ENCODE data around the gene PLXNA1.

Gene PLXNA1

GRCh38 chr3:127026036-127026435, 43.1 kb downstream of the PLXNA1 start:
- DNase-seq = no peak

- DNase-seq = no peak
Measured at GRCh38 chr3:127026661-127027060, 43.7 kb downstream of the PLXNA1 start.

DNA sequence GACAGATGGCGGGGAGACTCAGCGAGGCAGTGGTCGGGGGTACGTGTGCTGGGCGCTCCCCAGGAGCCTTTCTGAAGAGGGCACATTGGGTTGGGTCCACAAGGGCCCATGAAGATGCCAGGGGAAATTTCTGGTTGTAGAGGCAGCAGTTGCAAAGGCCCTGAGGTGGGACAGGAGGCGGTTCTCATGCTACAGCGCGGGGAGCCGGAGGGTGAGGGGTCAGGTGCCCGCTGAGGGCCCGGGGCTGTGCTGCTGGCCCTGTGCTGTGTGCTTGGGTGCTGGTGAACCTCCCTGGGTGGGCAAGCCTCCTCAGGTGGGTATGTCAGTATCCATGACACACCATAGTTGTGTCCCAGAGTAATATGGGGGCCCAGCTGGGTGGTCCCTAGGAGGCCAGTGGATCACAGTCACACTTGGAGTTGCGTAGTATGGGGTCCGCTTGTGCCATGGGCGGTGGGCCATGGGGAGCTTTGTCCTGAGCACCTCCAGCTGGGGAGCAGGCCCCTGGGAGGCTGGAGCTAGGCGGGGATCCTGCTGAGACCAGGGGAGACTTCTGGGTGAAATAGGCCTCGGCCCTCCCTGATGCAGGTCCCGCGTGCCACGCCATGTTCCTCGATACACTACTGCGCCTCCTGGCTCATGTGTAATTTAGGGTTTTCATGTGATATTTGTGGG, 44.3 kb downstream of the PLXNA1 start:
- DNase-seq = no peak

GRCh38 chr3:127027811-127028548, 45.1 kb downstream of the PLXNA1 start:
- no peak for DNase-seq

GRCh38 chr3:127028781-127029657, 46.1 kb downstream of the PLXNA1 start:
- DNase-seq = no peak

DNA sequence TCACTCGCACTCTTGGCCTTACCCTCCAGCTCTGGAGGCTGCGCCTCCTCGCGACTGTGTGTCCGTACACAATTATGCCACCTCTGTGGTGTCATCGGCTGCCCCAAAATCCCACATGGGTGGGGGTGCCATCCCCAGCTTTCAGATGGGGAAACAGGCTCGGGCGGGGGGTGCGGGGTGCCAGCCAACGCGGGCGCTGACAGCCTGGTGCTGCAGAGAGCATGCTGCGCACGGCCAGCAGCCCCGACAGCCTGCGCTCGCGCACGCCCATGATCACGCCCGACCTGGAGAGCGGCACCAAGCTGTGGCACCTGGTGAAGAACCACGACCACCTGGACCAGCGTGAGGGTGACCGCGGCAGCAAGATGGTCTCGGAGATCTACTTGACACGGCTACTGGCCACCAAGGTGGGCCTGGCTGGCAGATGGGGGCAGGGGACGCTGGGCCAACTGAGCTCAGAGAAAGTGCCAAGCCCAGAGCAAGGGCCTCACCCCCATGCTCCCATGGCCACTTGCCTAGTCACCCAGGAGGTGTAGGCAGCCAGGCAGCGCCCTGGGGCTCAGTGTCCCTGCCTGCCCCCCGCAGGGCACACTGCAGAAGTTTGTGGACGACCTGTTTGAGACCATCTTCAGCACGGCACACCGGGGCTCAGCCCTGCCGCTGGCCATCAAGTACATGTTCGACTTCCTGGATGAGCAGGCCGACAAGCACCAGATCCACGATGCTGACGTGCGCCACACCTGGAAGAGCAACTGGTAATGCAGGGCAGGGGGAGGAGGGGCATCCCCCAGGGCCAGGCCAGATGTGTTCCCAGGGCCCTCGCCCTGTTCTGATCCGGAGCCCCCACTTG, 47.0 kb downstream of the PLXNA1 start:
- DNase-seq = no peak

DNA sequence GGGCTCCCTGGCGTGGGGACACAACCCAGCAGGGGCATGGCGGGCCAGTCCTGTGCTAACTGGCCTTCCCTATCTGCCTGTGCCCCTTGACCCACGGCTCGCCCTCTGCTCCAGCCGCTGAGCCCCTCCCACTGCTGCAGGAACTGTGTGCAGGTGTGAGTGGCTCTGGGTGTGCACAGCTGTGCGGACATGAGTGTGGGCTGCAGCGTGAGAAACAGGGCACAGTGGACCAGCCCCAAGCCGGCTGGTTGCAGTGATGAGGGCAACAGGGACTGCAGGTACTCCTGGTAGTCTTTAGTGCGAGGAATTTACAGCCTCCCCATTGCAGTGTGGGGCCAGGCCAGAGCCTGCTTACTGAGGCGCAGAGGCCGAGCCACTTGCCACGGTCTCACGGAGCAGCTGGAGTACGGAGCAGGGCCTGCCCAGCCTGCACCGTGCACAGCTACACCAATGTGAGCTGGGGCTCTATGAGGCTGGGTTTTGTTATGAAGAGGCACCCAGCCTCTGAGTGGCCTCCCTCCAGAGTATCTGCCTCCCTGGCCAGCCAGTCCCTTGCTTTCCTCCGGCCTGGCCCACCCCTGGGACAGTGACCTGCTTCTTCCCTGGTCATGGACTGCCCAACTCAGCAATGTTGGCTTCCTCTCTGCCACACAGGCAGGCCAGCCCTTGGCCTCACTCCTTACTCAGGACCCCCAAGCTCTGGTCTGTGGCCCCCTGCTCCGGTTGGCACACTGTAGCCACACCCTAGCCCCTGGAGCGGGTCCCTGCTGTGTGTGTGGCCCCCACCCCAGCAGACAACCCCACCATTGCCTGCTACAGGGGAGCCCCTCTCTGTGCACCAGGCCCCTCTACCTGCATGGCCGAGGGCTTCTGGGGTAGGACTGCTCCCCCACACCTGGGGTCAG, 47.8 kb downstream of the PLXNA1 start:
- DNase-seq = no peak

GRCh38 chr3:127031413-127031810, 48.5 kb downstream of the PLXNA1 start:
- DNase-seq = no peak

DNA sequence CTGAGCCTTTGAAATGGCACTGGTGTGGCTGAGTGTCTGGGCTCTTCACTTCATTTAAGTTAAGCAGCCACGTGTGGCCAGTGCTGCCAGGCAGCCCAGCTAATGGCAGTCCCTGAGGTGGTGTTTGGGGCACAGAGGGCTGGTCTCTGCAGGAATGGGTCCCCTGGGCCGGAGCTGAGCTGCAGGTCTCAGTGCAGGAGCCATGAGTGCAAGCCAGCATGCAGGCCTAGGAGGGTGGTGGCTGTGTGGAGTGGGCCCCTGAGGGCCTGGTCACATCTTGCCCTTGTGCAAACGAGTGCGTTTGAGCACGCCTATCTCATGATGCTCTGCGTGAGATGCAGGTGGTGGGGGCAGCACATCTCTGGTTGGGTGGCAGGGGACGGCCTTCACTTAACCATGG, 48.9 kb downstream of the PLXNA1 start:
- DNase-seq = no peak

DNA sequence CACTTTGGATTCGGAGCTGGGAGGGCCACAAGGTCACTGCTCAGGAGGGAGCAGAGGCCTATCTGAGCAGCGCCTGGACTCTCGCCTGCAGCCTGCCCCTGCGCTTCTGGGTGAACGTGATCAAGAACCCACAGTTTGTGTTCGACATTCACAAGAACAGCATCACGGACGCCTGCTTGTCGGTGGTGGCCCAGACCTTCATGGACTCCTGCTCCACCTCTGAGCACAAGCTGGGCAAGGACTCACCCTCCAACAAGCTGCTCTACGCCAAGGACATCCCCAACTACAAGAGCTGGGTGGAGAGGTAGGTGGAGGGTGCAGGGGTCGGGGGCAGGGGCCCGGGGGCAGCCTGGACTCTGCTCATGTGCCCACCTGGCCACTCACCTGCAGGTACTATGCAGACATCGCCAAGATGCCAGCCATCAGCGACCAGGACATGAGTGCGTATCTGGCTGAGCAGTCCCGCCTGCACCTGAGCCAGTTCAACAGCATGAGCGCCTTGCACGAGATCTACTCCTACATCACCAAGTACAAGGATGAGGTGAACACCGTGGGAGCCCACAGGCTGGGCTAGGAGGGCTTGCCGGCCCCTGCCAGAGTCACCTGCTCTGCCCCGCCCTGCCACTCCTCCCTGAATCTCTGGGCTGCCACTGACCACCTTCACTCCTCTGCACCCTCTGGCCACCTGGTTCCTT, 49.5 kb downstream of the PLXNA1 start:
- no peak for DNase-seq
